PFSK-1 (cell line): ENCODE results near the gene NPM3.

Source experiments
- FOXP2 ChIP-seq: optimal IDR thresholded peaks from 2 replicates; pipeline ENCODE3; 2011; ENCODE audit warnings: borderline replicate concordance, control low read depth, inconsistent platforms; ENCODE audit not compliant: insufficient read depth; ENCODE audit errors: extremely low read length, extremely low read depth
- TAF1 ChIP-seq: IDR thresholded peaks from 2 replicates; pipeline ENCODE4 v1.6.1; 2012; ENCODE audit warnings: low read length, control low read depth, borderline replicate concordance; ENCODE audit not compliant: insufficient read depth
- TF ChIP-seq, protein P1 (sequence below), 2 experiments: IDR thresholded peaks; 2 replicates each; pipeline versions ENCODE4 v1.6.1 to v1.8.0; 2011 to 2012; ENCODE audit warnings: low read depth in 2 of 2, low read length in 2 of 2, control low read depth in 1 of 2, inconsistent platforms in 1 of 2, mild to moderate bottlenecking in 1 of 2, moderate library complexity in 1 of 2; ENCODE audit not compliant: insufficient read depth in 1 of 2

- no peak for TF ChIP-seq FOXP2
- TF ChIP-seq, protein P1, sequence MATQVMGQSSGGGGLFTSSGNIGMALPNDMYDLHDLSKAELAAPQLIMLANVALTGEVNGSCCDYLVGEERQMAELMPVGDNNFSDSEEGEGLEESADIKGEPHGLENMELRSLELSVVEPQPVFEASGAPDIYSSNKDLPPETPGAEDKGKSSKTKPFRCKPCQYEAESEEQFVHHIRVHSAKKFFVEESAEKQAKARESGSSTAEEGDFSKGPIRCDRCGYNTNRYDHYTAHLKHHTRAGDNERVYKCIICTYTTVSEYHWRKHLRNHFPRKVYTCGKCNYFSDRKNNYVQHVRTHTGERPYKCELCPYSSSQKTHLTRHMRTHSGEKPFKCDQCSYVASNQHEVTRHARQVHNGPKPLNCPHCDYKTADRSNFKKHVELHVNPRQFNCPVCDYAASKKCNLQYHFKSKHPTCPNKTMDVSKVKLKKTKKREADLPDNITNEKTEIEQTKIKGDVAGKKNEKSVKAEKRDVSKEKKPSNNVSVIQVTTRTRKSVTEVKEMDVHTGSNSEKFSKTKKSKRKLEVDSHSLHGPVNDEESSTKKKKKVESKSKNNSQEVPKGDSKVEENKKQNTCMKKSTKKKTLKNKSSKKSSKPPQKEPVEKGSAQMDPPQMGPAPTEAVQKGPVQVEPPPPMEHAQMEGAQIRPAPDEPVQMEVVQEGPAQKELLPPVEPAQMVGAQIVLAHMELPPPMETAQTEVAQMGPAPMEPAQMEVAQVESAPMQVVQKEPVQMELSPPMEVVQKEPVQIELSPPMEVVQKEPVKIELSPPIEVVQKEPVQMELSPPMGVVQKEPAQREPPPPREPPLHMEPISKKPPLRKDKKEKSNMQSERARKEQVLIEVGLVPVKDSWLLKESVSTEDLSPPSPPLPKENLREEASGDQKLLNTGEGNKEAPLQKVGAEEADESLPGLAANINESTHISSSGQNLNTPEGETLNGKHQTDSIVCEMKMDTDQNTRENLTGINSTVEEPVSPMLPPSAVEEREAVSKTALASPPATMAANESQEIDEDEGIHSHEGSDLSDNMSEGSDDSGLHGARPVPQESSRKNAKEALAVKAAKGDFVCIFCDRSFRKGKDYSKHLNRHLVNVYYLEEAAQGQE (IDR thresholded peaks at IDR 0.05; ENCODE audit: insufficient read depth in 1 of 2, low read depth in 2 of 2, low read length in 2 of 2) = no peak
- no peak for TF ChIP-seq TAF1
Measured at GRCh38 chr10:101832325-101832771, 49.1 kb upstream of the NPM3 start.
